ENCODE measurements around the gene C1QTNF5. TPM values are rescaled to one million over a fixed set of nuclear protein-coding genes. Genes with fewer than 3 reads are reported as not detected.
A peak's percentile ranks its signal among the peaks of the same experiment; 100 is the strongest.

The C1QTNF5 gene
- total RNA-seq, 6 experiments from 2014 or later, result 2.8 to 6.3 (median 4.8) TPM

DNA sequence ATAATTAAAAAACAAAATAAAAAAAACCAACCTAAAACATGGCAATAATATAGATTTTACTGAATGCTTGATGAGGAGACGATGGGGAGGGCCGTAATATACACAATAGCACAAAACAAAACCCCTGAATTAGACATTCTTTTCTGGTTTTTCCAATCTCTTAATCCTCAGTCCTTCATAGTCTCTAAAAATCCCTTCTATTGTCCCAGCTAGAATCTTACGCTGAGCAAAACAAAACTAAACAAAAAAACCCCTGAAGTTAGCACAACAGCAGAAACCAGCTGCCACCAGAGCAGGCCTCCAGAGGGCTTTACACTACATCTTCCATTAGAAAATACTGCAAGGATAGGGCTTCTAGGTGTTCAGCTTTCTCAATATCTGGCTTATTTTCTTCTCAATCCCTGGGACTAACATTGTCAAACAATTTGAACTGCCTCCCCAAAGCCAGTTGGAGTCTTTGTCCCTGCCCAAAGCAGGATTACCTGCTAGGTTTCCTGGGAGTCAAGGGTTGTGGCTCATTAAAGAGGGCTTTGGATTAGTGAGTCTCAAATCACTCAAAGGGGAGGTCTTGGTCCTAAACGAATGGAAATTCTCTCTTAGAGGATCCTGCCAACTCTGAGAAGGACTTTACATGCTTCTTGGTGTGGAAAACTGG is 8.4 kb downstream of the C1QTNF5 start:
- Histone ChIP-seq H3K27me3 (no peaks in the 10 kb centered on the region), H3K27ac (no peak overlapping the region), H3K4me1 (peaks cover 0 to 10% (median 5%) of the 10 kb centered on the region in 4 donors), H3K4me3 (no peak overlapping the region), H3K9me3 (no peaks in the 10 kb centered on the region), H3K36me3 (no peaks in the 10 kb centered on the region)
- WGBS (ENCODE audit: insufficient coverage, low coverage, low lambda C conversion rate, missing lambda C conversion rate), result 65% methylated on average over 4 of the region's 4 CpGs
- intact Hi-C loops (cut with DNase I), result no loop called here
- ATAC-seq (no peak), DNase-seq (peak in 1 of 3 donors; percentile 1)
- TF ChIP-seq CTCF (IDR thresholded peaks at IDR 0.05) (no peak), POLR2A (IDR thresholded peaks at IDR 0.05) (no peak)

- no peak for ATAC-seq
- no peak overlapping the region for H3K27ac ChIP-seq
- 10% methylated on average over 1 of the region's 1 CpG for WGBS (ENCODE audit: insufficient coverage, low coverage, low lambda C conversion rate, missing lambda C conversion rate)
- H3K4me3 ChIP-seq, result no peak overlapping the region
- H3K4me1 ChIP-seq, result peaks cover 0 to 3% (median 1%) of the 10 kb centered on the region in 4 donors
- no peak for DNase-seq
- no peaks in the 10 kb centered on the region for H3K36me3 ChIP-seq
- no peaks in the 10 kb centered on the region for H3K9me3 ChIP-seq
- intact Hi-C loops (cut with DNase I), result no loop called here
- TF ChIP-seq CTCF (IDR thresholded peaks at IDR 0.05), result no peak
- TF ChIP-seq POLR2A (IDR thresholded peaks at IDR 0.05), result no peak
- no peaks in the 10 kb centered on the region for H3K27me3 ChIP-seq
Measured at GRCh38 chr11:119330237-119330636, 10.4 kb downstream of the C1QTNF5 start.

DNA sequence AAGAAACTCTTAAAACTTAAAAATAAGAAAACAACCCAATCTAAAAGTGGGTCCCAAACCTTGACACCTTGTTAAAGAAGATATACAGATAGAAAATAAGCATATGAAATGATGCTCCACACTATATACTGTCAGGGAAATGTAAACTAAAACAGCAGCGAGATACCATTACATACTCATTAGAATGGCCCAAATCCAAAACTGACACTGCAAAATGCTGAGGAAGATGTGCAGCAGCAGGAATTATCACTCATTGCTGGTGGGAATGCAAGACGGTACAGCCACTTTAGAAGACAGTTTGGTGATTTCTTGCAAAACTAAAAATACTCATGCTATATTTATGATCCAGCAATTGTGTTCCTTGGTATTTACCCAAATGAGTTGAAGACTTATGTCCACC is 11.4 kb downstream of the C1QTNF5 start:
- Histone ChIP-seq H3K27me3 (no peaks in the 10 kb centered on the region), H3K36me3 (no peaks in the 10 kb centered on the region), H3K4me1 (no peaks in the 10 kb centered on the region), H3K4me3 (no peak overlapping the region), H3K27ac (no peak overlapping the region), H3K9me3 (no peaks in the 10 kb centered on the region)
- 64% methylated on average over 2 of the region's 2 CpGs for WGBS (ENCODE audit: insufficient coverage, low coverage, low lambda C conversion rate, missing lambda C conversion rate)
- intact Hi-C loops (cut with DNase I), result no loop called here
- no peak for DNase-seq
- ATAC-seq, result no peak
- TF ChIP-seq POLR2A (IDR thresholded peaks at IDR 0.05), result no peak
- no peak for TF ChIP-seq CTCF (IDR thresholded peaks at IDR 0.05)

DNA sequence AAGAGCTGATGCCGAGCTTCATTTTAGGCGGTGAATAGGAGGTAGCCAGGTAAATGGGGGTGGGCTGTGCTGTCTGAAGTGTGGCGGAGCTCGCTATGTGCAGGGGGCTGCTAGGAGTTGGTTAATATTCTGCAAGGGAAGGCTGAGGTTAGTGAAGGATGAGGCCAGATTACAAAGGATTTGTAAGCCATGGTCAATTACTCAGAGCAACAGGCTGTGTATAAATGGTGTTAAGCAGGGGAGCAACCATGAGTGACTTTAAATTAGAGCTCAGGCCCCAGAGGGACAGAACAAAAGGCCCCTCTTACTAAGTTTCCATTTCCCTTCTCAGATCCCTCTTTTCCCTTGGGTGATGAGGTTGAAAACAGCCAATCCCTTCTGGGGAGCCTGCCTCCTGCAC is 16.5 kb downstream of the C1QTNF5 start:
- Histone ChIP-seq H3K9me3 (no peaks in the 10 kb centered on the region), H3K27me3 (no peaks in the 10 kb centered on the region), H3K27ac (no peak overlapping the region), H3K4me3 (no peak overlapping the region), H3K4me1 (peaks cover 0 to 10% (median 4%) of the 10 kb centered on the region in 4 donors), H3K36me3 (no peaks in the 10 kb centered on the region)
- 54% methylated on average over 3 of the region's 4 CpGs for WGBS (ENCODE audit: insufficient coverage, low coverage, low lambda C conversion rate, missing lambda C conversion rate)
- intact Hi-C loops (cut with DNase I), result no loop called here
- TF ChIP-seq CTCF (IDR thresholded peaks at IDR 0.05), result no peak
- no peak for TF ChIP-seq POLR2A (IDR thresholded peaks at IDR 0.05)
- DNase-seq, result no peak
- ATAC-seq, result no peak
